Vagina (tissue), 2 donors: Measurements from ENCODE around the gene LEKR1.
A peak's percentile ranks its signal among the peaks of the same experiment; 100 is the strongest.

ENCODE experiments used
- CTCF ChIP-seq, 3 experiments: fragments of 450-650 bp in 2 of 3; fragments of 200-600 bp in 1 of 3; sonication (generic) in 1 of 3; IDR thresholded peaks; one replicate each; pipeline ENCODE4 v1.5.1; 2017 to 2019; ENCODE audit warnings: antibody characterized with exemption in 3 of 3, mild to moderate bottlenecking in 2 of 3, moderate library complexity in 2 of 3
- POLR2AphosphoS5 ChIP-seq, 2 donors: sonication (generic); formaldehyde crosslinking; IDR thresholded peaks; one replicate each; pipeline ENCODE4 v1.9.0; 2017; ENCODE audit warnings: antibody characterized with exemption in 2 of 2, mild to moderate bottlenecking in 2 of 2, low read depth in 1 of 2; ENCODE audit not compliant: insufficient read depth in 1 of 2

- TF ChIP-seq CTCF (IDR thresholded peaks at IDR 0.05) (no peak), POLR2AphosphoS5 (IDR thresholded peaks at IDR 0.05; ENCODE audit: insufficient read depth in 1 of 2, low read depth in 1 of 2) (peak in 1 of 2 donors; percentile 55)
Measured at GRCh38 chr3:156812521-156813335, 13.4 kb upstream of the LEKR1 start.
